WTC11 (cell line): ENCODE data around the gene CC2D1A. TPM values are rescaled to one million over a fixed set of nuclear protein-coding genes. Genes with fewer than 3 reads are reported as not detected.

ENCODE experiments used
- ATAC-seq: fragments of 200-7000 bp; cut with Tn5 transposase; 2 replicates; pipeline ENCODE4 v1.10.0; 2021; ENCODE audit warnings: mild to moderate bottlenecking, moderate library complexity
- CTCF ChIA-PET: fragments of 300-600 bp; sonication (Branson Sonifier 250); formaldehyde crosslinking; loops from one replicate; lab custom pipeline; 2021; ENCODE audit warnings: antibody characterized with exemption; lab: Charles Lee
- POLR2A ChIA-PET: fragments of 350-600 bp; sonication (Branson Sonifier 250); formaldehyde crosslinking; loops from one replicate; lab custom pipeline; 2021; ENCODE audit warnings: antibody characterized with exemption; lab: Charles Lee
- DNase-seq: peaks from one replicate; pipeline ENCODE4 v3.0.0; 2021; ENCODE audit warnings: low spot score
- H3K27ac Mint-ChIP-seq: 2 replicates; pipeline ENCODE4 v1.8.0; 2021; ENCODE audit warnings: mixed read lengths
- H3K27me3 Mint-ChIP-seq: 2 replicates; pipeline ENCODE4 v1.8.0; 2021; ENCODE audit warnings: low read depth, mild to moderate bottlenecking, moderate library complexity, mixed read lengths
- H3K36me3 Mint-ChIP-seq: 2 replicates; pipeline ENCODE4 v1.8.0; 2021; ENCODE audit warnings: mixed read lengths
- H3K4me1 Mint-ChIP-seq: 2 replicates; pipeline ENCODE4 v1.8.0; 2022; ENCODE audit warnings: mixed read lengths
- H3K4me3 Mint-ChIP-seq: 2 replicates; pipeline ENCODE4 v1.8.0; 2021; ENCODE audit warnings: mild to moderate bottlenecking, moderate library complexity, mixed read lengths
- H3K9me3 Mint-ChIP-seq: 2 replicates; pipeline ENCODE4 v1.8.0; 2021; ENCODE audit warnings: mixed read lengths
- ARID4B ChIP-seq: sonication (generic); formaldehyde crosslinking; IDR thresholded peaks from 2 replicates; pipeline ENCODE4 v1.8.0; 2023; ENCODE audit warnings: missing genetic modification reagents, mild to moderate bottlenecking, borderline replicate concordance
- ATF1 ChIP-seq: sonication (generic); formaldehyde crosslinking; IDR thresholded peaks from 2 replicates; pipeline ENCODE4 v1.8.1; 2023; ENCODE audit warnings: mild to moderate bottlenecking, moderate library complexity, missing genetic modification reagents
- CREB1 ChIP-seq: sonication (generic); formaldehyde crosslinking; IDR thresholded peaks from 2 replicates; pipeline ENCODE4 v1.8.0; 2023; ENCODE audit warnings: mild to moderate bottlenecking, missing genetic modification reagents
- E2F1 ChIP-seq: sonication (generic); formaldehyde crosslinking; IDR thresholded peaks from 2 replicates; pipeline ENCODE4 v1.8.0; 2022; ENCODE audit warnings: mild to moderate bottlenecking, missing genetic modification reagents
- E2F4 ChIP-seq: sonication (generic); formaldehyde crosslinking; IDR thresholded peaks from 2 replicates; pipeline ENCODE4 v1.8.1; 2022; ENCODE audit warnings: low read depth, mild to moderate bottlenecking, moderate library complexity, missing genetic modification reagents, borderline replicate concordance
- EMX1 ChIP-seq: fragments of 250-450 bp; sonication (Bioruptor Pico); IDR thresholded peaks from 2 replicates; pipeline ENCODE4 v1.8.0; 2021; ENCODE audit warnings: mild to moderate bottlenecking
- ERG ChIP-seq: fragments of 250-450 bp; sonication (Bioruptor Pico); IDR thresholded peaks from 2 replicates; pipeline ENCODE4 v1.8.0; 2021; ENCODE audit warnings: mild to moderate bottlenecking
- FOXP4 ChIP-seq: sonication (generic); formaldehyde crosslinking; IDR thresholded peaks from 2 replicates; pipeline ENCODE4 v1.8.0; 2022; ENCODE audit warnings: mild to moderate bottlenecking, missing genetic modification reagents
- KAT7 ChIP-seq: sonication (generic); formaldehyde crosslinking; IDR thresholded peaks from 2 replicates; pipeline ENCODE4 v1.8.1; 2023; ENCODE audit warnings: missing genetic modification reagents, mild to moderate bottlenecking, borderline replicate concordance
- MXD4 ChIP-seq: fragments of 250-450 bp; sonication (Bioruptor Pico); IDR thresholded peaks from 2 replicates; pipeline ENCODE4 v1.8.0; 2021; ENCODE audit warnings: mild to moderate bottlenecking, moderate library complexity, borderline replicate concordance
- NFE2L1 ChIP-seq: sonication (generic); formaldehyde crosslinking; IDR thresholded peaks from 2 replicates; pipeline ENCODE4 v1.8.1; 2023; ENCODE audit warnings: missing genetic modification reagents
- NR2C2 ChIP-seq: sonication (generic); formaldehyde crosslinking; IDR thresholded peaks from 2 replicates; pipeline ENCODE4 v1.8.0; 2022; ENCODE audit warnings: mild to moderate bottlenecking, missing genetic modification reagents
- PREB ChIP-seq: sonication (generic); formaldehyde crosslinking; IDR thresholded peaks from 2 replicates; pipeline ENCODE4 v1.8.1; 2022; ENCODE audit warnings: mild to moderate bottlenecking, missing genetic modification reagents, moderate library complexity, borderline replicate concordance
- RORB ChIP-seq: fragments of 250-450 bp; sonication (Bioruptor Pico); IDR thresholded peaks from 2 replicates; pipeline ENCODE4 v1.9.0; 2021; ENCODE audit warnings: mild to moderate bottlenecking
- TEAD1 ChIP-seq: sonication (generic); formaldehyde crosslinking; IDR thresholded peaks from 2 replicates; pipeline ENCODE4 v1.8.0; 2022; ENCODE audit warnings: mild to moderate bottlenecking, missing genetic modification reagents
- TEAD4 ChIP-seq: sonication (generic); formaldehyde crosslinking; IDR thresholded peaks from 2 replicates; pipeline ENCODE4 v1.8.0; 2022; ENCODE audit warnings: mild to moderate bottlenecking, missing genetic modification reagents
- USF1 ChIP-seq: sonication (generic); formaldehyde crosslinking; IDR thresholded peaks from 2 replicates; pipeline ENCODE4 v1.8.0; 2022; ENCODE audit warnings: mild to moderate bottlenecking, missing genetic modification reagents
- ZNF219 ChIP-seq: sonication (generic); formaldehyde crosslinking; IDR thresholded peaks from 2 replicates; pipeline ENCODE4 v1.8.0; 2023; ENCODE audit warnings: missing genetic modification reagents, mild to moderate bottlenecking, borderline replicate concordance
- ZNF281 ChIP-seq: sonication (generic); formaldehyde crosslinking; IDR thresholded peaks from 2 replicates; pipeline ENCODE4 v1.8.0; 2023; ENCODE audit warnings: mild to moderate bottlenecking, missing genetic modification reagents
- ZNF416 ChIP-seq: fragments of 250-450 bp; sonication (Bioruptor Pico); IDR thresholded peaks from 2 replicates; pipeline ENCODE4 v1.9.0; 2021; ENCODE audit warnings: mild to moderate bottlenecking, inconsistent platforms
- total RNA-seq: library from RNA; stranded (reverse); gene quantifications from 3 replicates; pipeline ENCODE4 v1.2.3, GENCODE V29; 2021

CC2D1A gene
- total RNA-seq, 1 experiment from 2014 or later: 44.2 TPM

GRCh38 chr19:13892870-13893269 lies 13.1 kb upstream of the CC2D1A start:
- DNase-seq: no peak
- Mint-ChIP-seq H3K4me1 (no peaks in the 10 kb centered on the region), H3K36me3 (no peaks in the 10 kb centered on the region), H3K27me3 (no peaks in the 10 kb centered on the region), H3K4me3 (no peak overlapping the region), H3K27ac (no peak overlapping the region), H3K9me3 (no peaks in the 10 kb centered on the region)
- ATAC-seq: no peak
- ChIA-PET POLR2A (no interaction called here), CTCF (interaction anchor here (0.5 to 2.1 kb wide), 4 partner anchors 10 to 68 kb away, joined by 3 to 9 read pairs (median 4); no protein-coding TSS in a partner anchor)
- TF ChIP-seq MXD4 (CRISPR knock-in tag) (no peak), ZNF219 (CRISPR knock-in tag) (no peak), TEAD4 (CRISPR knock-in tag) (no peak), ARID4B (CRISPR knock-in tag) (no peak), ERG (CRISPR knock-in tag) (no peak), RORB (CRISPR knock-in tag) (no peak), NR2C2 (CRISPR knock-in tag) (no peak), ATF1 (CRISPR knock-in tag) (no peak), FOXP4 (CRISPR knock-in tag) (no peak), CREB1 (CRISPR knock-in tag) (no peak), EMX1 (CRISPR knock-in tag) (no peak), E2F1 (CRISPR knock-in tag) (no peak), NFE2L1 (CRISPR knock-in tag) (no peak)

GRCh38 chr19:13894552-13894951 lies 11.4 kb upstream of the CC2D1A start:
- DNase-seq (no peak), ATAC-seq (no peak)
- ChIA-PET CTCF (interaction anchor here (0.6 to 2.1 kb wide), 3 partner anchors 8 to 11 kb away, joined by 3 to 9 read pairs (median 4); no protein-coding TSS in a partner anchor), POLR2A (no interaction called here)
- Mint-ChIP-seq H3K4me1 (no peaks in the 10 kb centered on the region), H3K9me3 (no peaks in the 10 kb centered on the region), H3K4me3 (no peak overlapping the region), H3K36me3 (no peaks in the 10 kb centered on the region), H3K27me3 (no peaks in the 10 kb centered on the region), H3K27ac (no peak overlapping the region)
- TF ChIP-seq PREB (CRISPR knock-in tag): no peak
- no peak for TF ChIP-seq E2F4
- TF ChIP-seq USF1: no peak
- TF ChIP-seq KAT7 (CRISPR knock-in tag): no peak
- TF ChIP-seq RORB (CRISPR knock-in tag): no peak
- no peak for TF ChIP-seq TEAD1
- TF ChIP-seq ZNF416 (CRISPR knock-in tag): no peak
- no peak for TF ChIP-seq ZNF281 (CRISPR knock-in tag)
